Ishikawa (cell line): Measurements from ENCODE around the gene KCNQ5.

Source experiments
- CEBPB ChIP-seq: IDR thresholded peaks from 2 replicates; pipeline ENCODE4 v1.6.1; 2012
- CREB1 ChIP-seq: IDR thresholded peaks from 2 replicates; pipeline ENCODE4 v1.6.1; 2012; ENCODE audit warnings: low read depth
- EGR1 ChIP-seq: IDR thresholded peaks from 2 replicates; pipeline ENCODE4 v1.6.1; 2012
- EP300 ChIP-seq: IDR thresholded peaks from 2 replicates; pipeline ENCODE4 v1.6.1; 2012; ENCODE audit warnings: borderline replicate concordance
- FOXM1 ChIP-seq: IDR thresholded peaks from 2 replicates; pipeline ENCODE4 v1.6.1; 2012; ENCODE audit warnings: low read depth, borderline replicate concordance
- NFIC ChIP-seq: IDR thresholded peaks from 2 replicates; pipeline ENCODE4 v1.6.1; 2012
- RAD21 ChIP-seq: IDR thresholded peaks from 2 replicates; pipeline ENCODE4 v1.6.1; 2012; ENCODE audit warnings: low read depth
- TAF1 ChIP-seq: IDR thresholded peaks from 2 replicates; pipeline ENCODE4 v1.6.1; 2012; ENCODE audit warnings: low read depth, mild to moderate bottlenecking
- TCF12 ChIP-seq: IDR thresholded peaks from 2 replicates; pipeline ENCODE4 v1.6.1; 2012; ENCODE audit warnings: low read depth
- TEAD4 ChIP-seq: IDR thresholded peaks from 2 replicates; pipeline ENCODE4 v1.6.1; 2012
- YY1 ChIP-seq: IDR thresholded peaks from 2 replicates; pipeline ENCODE4 v1.6.1; 2012; ENCODE audit warnings: low read depth
- ZBTB7A ChIP-seq: IDR thresholded peaks from 2 replicates; pipeline ENCODE4 v1.6.1; 2012; ENCODE audit warnings: low read depth
- TF ChIP-seq, protein P1 (sequence below): IDR thresholded peaks from 2 replicates; pipeline ENCODE4 v1.6.1; 2012
- TF ChIP-seq, protein P2 (sequence below): IDR thresholded peaks from 2 replicates; pipeline ENCODE4 v1.6.1; 2012
- TF ChIP-seq, protein P3 (sequence below): IDR thresholded peaks from 2 replicates; pipeline ENCODE4 v1.6.1; 2012; ENCODE audit warnings: low read depth, mild to moderate bottlenecking

KCNQ5 gene

DNA sequence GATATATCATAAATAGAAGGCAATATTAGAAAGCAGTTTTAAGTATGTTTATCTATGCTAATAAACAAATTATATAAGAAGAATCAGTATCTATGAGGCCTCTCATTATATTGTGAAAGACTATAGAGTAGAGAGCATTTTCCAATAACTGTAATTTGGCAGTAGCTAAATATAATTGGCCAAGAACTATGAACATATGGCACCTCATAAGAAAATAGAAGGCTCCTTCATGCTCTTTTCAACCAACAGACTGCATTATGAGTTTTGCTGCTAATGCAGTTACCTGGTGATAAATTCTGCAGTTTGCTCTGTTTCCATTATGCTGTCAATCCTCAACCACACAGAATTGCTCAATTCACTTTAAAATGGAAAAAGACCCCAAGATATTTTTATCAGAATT lies 382.4 kb downstream of the KCNQ5 start:
- TF ChIP-seq TCF12 (no peak), ZBTB7A (no peak), CREB1 (no peak), FOXM1 (no peak), YY1 (no peak)
- TF ChIP-seq, protein P1, sequence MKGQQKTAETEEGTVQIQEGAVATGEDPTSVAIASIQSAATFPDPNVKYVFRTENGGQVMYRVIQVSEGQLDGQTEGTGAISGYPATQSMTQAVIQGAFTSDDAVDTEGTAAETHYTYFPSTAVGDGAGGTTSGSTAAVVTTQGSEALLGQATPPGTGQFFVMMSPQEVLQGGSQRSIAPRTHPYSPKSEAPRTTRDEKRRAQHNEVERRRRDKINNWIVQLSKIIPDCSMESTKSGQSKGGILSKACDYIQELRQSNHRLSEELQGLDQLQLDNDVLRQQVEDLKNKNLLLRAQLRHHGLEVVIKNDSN, result no peak
- TF ChIP-seq, protein P2, sequence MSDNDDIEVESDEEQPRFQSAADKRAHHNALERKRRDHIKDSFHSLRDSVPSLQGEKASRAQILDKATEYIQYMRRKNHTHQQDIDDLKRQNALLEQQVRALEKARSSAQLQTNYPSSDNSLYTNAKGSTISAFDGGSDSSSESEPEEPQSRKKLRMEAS, result no peak

DNA sequence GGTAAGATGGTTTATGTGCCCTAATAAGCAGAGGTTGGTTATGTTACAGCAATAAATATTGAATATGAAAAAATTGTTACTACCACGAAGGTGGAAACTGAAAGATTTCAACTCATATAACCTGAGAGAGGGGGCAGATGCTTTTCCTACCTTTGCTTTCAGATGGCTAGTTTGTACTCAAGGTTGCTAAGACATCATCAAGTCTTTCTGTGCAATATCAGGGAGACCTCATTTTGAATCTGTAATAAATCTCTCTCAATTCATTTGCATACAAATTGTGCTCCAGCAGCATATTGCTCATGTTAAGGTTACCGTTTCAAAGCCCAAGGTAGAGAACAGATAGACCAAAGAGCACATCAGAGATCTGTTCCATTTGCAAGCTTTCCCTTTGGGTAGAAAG lies 383.0 kb downstream of the KCNQ5 start:
- no peak for TF ChIP-seq RAD21
- TF ChIP-seq, protein P3, sequence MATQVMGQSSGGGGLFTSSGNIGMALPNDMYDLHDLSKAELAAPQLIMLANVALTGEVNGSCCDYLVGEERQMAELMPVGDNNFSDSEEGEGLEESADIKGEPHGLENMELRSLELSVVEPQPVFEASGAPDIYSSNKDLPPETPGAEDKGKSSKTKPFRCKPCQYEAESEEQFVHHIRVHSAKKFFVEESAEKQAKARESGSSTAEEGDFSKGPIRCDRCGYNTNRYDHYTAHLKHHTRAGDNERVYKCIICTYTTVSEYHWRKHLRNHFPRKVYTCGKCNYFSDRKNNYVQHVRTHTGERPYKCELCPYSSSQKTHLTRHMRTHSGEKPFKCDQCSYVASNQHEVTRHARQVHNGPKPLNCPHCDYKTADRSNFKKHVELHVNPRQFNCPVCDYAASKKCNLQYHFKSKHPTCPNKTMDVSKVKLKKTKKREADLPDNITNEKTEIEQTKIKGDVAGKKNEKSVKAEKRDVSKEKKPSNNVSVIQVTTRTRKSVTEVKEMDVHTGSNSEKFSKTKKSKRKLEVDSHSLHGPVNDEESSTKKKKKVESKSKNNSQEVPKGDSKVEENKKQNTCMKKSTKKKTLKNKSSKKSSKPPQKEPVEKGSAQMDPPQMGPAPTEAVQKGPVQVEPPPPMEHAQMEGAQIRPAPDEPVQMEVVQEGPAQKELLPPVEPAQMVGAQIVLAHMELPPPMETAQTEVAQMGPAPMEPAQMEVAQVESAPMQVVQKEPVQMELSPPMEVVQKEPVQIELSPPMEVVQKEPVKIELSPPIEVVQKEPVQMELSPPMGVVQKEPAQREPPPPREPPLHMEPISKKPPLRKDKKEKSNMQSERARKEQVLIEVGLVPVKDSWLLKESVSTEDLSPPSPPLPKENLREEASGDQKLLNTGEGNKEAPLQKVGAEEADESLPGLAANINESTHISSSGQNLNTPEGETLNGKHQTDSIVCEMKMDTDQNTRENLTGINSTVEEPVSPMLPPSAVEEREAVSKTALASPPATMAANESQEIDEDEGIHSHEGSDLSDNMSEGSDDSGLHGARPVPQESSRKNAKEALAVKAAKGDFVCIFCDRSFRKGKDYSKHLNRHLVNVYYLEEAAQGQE, result no peak
- TF ChIP-seq TAF1, result no peak
- no peak for TF ChIP-seq ZBTB7A
- no peak for TF ChIP-seq FOXM1
- no peak for TF ChIP-seq CEBPB
- TF ChIP-seq, protein P2, result no peak
- no peak for TF ChIP-seq TEAD4
- TF ChIP-seq CREB1, result no peak
- no peak for TF ChIP-seq TCF12
- no peak for TF ChIP-seq NFIC

DNA sequence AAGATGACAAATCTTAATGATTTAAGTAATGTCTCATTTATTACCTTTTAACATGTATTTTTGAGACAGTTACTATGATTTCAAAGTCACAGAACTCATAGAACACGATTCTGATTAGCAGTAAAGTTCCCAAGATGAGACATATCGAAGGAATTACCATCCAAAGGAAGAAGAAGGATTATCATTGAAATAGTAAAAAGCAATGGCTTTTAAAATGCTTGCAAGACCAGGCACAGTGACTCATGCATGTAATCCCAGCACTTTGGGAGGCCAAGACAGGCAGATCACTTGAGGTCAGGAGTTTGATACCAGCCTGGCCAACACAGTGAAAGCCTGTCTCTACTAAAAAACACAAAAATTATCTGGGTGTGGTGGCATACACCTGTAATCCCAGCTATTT lies 384.3 kb downstream of the KCNQ5 start:
- TF ChIP-seq, protein P1, result no peak
- TF ChIP-seq TAF1 (no peak), NFIC (no peak), YY1 (no peak), CEBPB (no peak), RAD21 (no peak), CREB1 (no peak), TCF12 (no peak), TEAD4 (no peak), EP300 (no peak), ZBTB7A (no peak), EGR1 (no peak), FOXM1 (no peak)
- TF ChIP-seq, protein P3, result no peak
- TF ChIP-seq, protein P2, result no peak

DNA sequence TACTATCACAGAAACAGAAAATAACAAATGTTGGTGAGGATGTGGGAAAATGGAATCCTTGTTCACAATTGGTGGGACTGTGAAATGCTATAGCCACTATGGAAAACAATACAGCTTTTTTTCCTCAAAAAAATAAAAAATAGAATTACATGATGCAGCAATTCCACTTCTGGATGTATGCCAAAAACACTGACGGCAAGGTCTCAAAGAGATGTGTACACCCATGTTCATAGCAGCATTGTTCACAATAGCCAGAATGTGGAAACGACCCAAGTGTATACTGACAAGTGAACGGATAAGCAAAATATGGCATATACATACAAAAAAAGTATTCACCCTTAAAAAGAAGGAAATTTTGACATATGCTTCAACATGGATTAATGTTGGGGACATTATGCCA lies 390.1 kb downstream of the KCNQ5 start:
- TF ChIP-seq TEAD4 (no peak), CEBPB (no peak), NFIC (no peak), EP300 (no peak), EGR1 (no peak), CREB1 (no peak), ZBTB7A (no peak), YY1 (no peak), TAF1 (no peak), RAD21 (no peak), FOXM1 (no peak), TCF12 (no peak)
- TF ChIP-seq, protein P1, result no peak
- TF ChIP-seq, protein P2, result no peak
- TF ChIP-seq, protein P3, result no peak
